ENCODE results near the gene PRDM16. TPM values are rescaled to one million over a fixed set of nuclear protein-coding genes. Genes with fewer than 3 reads are reported as not detected.
A peak's percentile ranks its signal among the peaks of the same experiment; 100 is the strongest.

The PRDM16 gene
- total RNA-seq, 1 donor from 2014 or later = 0.43 TPM

DNA sequence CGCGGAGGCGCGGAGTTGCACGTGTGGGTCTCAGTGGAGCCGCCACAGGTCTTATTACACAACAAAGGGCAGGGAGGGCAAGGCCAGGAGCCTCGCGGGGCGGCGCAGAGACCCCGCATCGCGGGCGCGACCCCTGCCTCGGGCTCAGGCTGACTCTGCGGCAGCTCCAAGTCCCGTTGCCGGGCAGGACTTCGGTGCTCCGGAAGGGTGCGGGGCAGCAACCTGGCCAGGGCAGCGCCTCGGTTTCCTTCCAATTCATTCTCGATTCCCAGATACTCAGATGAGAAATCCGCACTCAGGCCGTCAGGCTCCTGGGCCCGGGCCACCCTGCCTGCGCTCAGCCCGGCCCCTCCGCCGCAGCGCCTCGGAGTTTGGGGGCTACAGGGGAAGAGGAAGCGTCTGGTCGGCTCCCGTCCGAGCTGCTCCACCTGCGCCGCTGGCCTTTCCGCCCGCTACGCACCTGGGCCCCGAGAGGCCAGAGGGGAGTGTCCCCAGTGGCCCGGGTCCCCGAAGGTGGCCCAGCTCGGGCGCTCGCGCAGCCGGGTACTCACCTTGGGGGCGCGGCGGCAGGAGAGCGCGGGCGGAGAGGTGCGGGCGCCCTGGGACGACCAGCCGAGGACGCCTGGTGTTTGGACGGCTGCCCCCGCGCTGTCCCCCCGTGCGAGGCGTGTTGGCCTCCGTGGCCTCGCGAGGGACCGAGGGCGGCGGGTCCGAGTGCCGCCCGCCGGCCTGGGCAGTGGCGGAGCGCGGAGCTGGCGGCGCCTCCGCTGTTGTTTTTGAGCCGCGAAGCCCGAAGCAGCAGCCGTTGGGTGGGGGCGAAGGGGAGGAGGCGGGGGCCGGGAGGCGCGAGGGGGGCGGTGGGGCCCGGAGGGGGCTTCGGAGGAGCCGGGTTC lies 1.1 kb upstream of the PRDM16 start:
- no peak overlapping the region for H3K27ac Mint-ChIP-seq (ENCODE audit: unreplicated experiment)
- FAIRE-seq (no peak), DNase-seq (ENCODE audit: low read depth) (no peak)
- Histone ChIP-seq H3K9ac (ENCODE audit: low read length) (no peak overlapping the region), H4K20me1 (ENCODE audit: insufficient read depth, low read length) (peaks cover 33% of the 10 kb centered on the region), H3K4me1 (ENCODE audit: insufficient read depth, low read length) (peaks cover 20% of the 10 kb centered on the region), H3K27me3 (ENCODE audit: insufficient read depth, low read length) (peaks cover 15% of the 10 kb centered on the region), H3K36me3 (ENCODE audit: insufficient read depth, low read length) (no peaks in the 10 kb centered on the region), H2AFZ (ENCODE audit: low read depth, low read length) (no peak overlapping the region), H3K27ac (ENCODE audit: low read depth, low read length) (no peak overlapping the region), H3K79me2 (ENCODE audit: insufficient read depth, low read length) (peaks cover 35% of the 10 kb centered on the region), H3K4me2 (ENCODE audit: low read length) (peak overlapping the region; percentile 83), H3K4me3 (ENCODE audit: insufficient read depth, low read depth, low read length) (peak overlapping the region; percentile 33), H3K9me3 (ENCODE audit: insufficient read depth, low read depth, low read length) (no peaks in the 10 kb centered on the region)
- no peaks in the 10 kb centered on the region for H3K36me3 Mint-ChIP-seq (ENCODE audit: low read depth, unreplicated experiment)
- peaks cover 44% of the 10 kb centered on the region for H3K27me3 Mint-ChIP-seq (ENCODE audit: low read depth, unreplicated experiment)
- H3K4me1 Mint-ChIP-seq (ENCODE audit: low read depth, unreplicated experiment) = no peaks in the 10 kb centered on the region
- TF ChIP-seq, protein P1, sequence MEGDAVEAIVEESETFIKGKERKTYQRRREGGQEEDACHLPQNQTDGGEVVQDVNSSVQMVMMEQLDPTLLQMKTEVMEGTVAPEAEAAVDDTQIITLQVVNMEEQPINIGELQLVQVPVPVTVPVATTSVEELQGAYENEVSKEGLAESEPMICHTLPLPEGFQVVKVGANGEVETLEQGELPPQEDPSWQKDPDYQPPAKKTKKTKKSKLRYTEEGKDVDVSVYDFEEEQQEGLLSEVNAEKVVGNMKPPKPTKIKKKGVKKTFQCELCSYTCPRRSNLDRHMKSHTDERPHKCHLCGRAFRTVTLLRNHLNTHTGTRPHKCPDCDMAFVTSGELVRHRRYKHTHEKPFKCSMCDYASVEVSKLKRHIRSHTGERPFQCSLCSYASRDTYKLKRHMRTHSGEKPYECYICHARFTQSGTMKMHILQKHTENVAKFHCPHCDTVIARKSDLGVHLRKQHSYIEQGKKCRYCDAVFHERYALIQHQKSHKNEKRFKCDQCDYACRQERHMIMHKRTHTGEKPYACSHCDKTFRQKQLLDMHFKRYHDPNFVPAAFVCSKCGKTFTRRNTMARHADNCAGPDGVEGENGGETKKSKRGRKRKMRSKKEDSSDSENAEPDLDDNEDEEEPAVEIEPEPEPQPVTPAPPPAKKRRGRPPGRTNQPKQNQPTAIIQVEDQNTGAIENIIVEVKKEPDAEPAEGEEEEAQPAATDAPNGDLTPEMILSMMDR (IDR thresholded peaks at IDR 0.05; ENCODE audit: insufficient read depth, low read depth, low read length) = no peak
- peak; percentile 50 for TF ChIP-seq EZH2 (IDR thresholded peaks at IDR 0.05; ENCODE audit: insufficient read depth, low read length)
- no peaks in the 10 kb centered on the region for H3K9me3 Mint-ChIP-seq (ENCODE audit: unreplicated experiment)
- H3K4me3 Mint-ChIP-seq (ENCODE audit: unreplicated experiment) = no peak overlapping the region

DNA sequence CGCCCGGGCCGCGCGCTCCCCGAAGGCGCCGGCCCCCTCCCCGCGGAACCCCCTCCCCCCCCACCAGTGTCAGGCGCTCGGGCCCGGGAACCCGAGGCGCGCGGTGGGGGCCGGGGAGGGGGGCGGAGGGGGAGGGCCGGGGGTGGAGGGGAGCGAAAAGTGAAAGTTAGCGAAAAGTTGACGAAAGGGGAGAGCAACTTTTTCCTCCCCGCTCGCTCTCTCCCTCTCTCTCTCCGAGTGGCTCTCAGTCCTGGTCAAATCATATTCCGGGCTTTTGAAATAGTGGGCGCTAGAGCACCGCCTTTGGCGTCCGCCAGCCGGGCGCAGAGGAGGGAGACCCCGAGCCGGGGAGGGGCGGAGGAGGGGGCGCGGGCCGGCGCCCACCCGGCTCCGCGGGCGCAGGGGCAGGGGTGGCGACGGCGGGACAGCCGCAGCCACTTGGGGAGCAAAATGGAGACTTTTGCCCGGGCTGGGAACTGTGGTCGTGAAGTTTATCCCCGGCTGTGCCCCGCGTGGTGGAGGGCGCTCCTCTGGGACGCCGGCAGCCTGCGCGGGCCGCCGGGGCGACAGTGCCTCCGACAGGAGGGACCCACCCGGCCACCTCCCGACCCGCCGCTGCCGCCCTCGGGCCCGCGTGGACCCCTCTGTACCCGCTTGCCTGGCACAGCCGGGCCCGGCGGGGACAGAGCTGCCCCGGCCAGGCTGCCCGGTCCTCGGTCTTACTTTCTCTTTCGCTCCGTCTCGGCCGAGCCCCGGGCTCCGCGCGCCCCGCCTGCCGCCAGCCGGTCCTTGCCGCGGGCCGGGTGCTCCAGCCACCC lies 697 bp downstream of the PRDM16 start:
- Mint-ChIP-seq H3K36me3 (ENCODE audit: low read depth, unreplicated experiment) (no peaks in the 10 kb centered on the region), H3K9me3 (ENCODE audit: unreplicated experiment) (no peaks in the 10 kb centered on the region), H3K4me1 (ENCODE audit: low read depth, unreplicated experiment) (no peaks in the 10 kb centered on the region), H3K4me3 (ENCODE audit: unreplicated experiment) (peak overlapping the region; percentile 77), H3K27me3 (ENCODE audit: low read depth, unreplicated experiment) (peaks cover 47% of the 10 kb centered on the region), H3K27ac (ENCODE audit: unreplicated experiment) (no peak overlapping the region)
- Histone ChIP-seq H3K4me1 (ENCODE audit: insufficient read depth, low read length) (peaks cover 32% of the 10 kb centered on the region), H2AFZ (ENCODE audit: low read depth, low read length) (no peak overlapping the region), H3K79me2 (ENCODE audit: insufficient read depth, low read length) (peaks cover 53% of the 10 kb centered on the region), H3K9me3 (ENCODE audit: insufficient read depth, low read depth, low read length) (no peaks in the 10 kb centered on the region), H3K4me3 (ENCODE audit: insufficient read depth, low read depth, low read length) (peak overlapping the region; percentile 68), H4K20me1 (ENCODE audit: insufficient read depth, low read length) (peaks cover 37% of the 10 kb centered on the region), H3K4me2 (ENCODE audit: low read length) (peak overlapping the region; percentile 85), H3K36me3 (ENCODE audit: insufficient read depth, low read length) (no peaks in the 10 kb centered on the region), H3K27ac (ENCODE audit: low read depth, low read length) (peak overlapping the region; percentile 68), H3K27me3 (ENCODE audit: insufficient read depth, low read length) (peaks cover 13% of the 10 kb centered on the region), H3K9ac (ENCODE audit: low read length) (peak overlapping the region; percentile 80)
- TF ChIP-seq, protein P1 (IDR thresholded peaks at IDR 0.05; ENCODE audit: insufficient read depth, low read depth, low read length) = peak; percentile 8
- TF ChIP-seq EZH2 (IDR thresholded peaks at IDR 0.05; ENCODE audit: insufficient read depth, low read length) = peak; percentile 44
- no peak for FAIRE-seq
- DNase-seq (ENCODE audit: low read depth) = peak; percentile 63

Data from astrocyte (in vitro differentiated cells and primary cell).